Stimulated activated naive CD4-positive, alpha-beta T cell treated with Interleukin-2 at 50 U/mL for 16 hours (primary cell): Measurements from ENCODE around the gene NDUFB11.
A peak's percentile ranks its signal among the peaks of the same experiment; 100 is the strongest.
"Not testable (repeated sequence)": the region's sequence is repeated elsewhere in the genome, so short reads cannot be mapped to it uniquely, and the experiment has no call there.

Experiments used
- DNase-seq: peaks from one replicate; lab custom pipeline; 2025; lab: John Stamatoyannopoulos, UW

The NDUFB11 gene

DNA sequence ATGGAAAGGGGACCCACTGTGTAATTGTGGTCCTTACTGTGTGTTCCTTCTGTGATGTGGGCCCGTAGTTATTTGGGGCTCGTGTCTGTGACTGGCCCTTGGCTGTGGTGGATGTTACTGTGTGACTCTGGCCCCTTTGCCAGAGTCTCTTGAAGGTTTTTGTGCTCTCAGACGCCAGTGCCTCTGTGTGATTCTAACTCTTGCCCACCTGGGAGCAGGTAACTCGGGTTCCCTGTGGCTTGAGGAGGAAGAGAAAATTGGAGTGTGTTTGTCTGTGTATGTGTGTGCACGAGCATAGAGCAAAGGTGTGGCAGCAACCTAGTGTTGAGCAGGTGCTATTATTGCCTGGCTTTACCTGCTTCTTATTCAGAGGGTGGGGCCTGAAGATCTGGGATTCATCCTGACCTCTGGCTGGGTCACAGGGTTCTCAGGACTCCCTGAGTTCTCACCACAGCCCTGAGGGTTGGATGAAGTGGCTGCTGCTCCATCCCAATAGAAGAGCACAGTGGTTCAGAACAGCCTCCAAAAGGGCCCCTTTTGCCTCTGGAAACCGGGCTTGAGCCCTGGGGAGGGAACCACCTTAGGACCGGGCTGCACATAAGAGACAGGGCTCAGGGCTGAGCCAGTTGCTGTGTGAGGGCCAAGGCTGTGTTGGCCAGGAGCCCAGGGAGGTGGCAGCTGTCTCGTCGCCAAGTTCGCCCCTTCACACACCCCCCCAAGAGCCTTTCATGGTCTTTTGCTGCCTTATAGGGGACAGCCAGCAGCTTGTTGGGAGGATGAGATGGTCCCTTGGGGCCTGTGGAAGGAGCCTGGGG is 1.8 kb upstream of the NDUFB11 start:
- DNase-seq: no peak

GRCh38 chrX:47145395-47146120 is 1.1 kb upstream of the NDUFB11 start:
- no peak for DNase-seq

DNA sequence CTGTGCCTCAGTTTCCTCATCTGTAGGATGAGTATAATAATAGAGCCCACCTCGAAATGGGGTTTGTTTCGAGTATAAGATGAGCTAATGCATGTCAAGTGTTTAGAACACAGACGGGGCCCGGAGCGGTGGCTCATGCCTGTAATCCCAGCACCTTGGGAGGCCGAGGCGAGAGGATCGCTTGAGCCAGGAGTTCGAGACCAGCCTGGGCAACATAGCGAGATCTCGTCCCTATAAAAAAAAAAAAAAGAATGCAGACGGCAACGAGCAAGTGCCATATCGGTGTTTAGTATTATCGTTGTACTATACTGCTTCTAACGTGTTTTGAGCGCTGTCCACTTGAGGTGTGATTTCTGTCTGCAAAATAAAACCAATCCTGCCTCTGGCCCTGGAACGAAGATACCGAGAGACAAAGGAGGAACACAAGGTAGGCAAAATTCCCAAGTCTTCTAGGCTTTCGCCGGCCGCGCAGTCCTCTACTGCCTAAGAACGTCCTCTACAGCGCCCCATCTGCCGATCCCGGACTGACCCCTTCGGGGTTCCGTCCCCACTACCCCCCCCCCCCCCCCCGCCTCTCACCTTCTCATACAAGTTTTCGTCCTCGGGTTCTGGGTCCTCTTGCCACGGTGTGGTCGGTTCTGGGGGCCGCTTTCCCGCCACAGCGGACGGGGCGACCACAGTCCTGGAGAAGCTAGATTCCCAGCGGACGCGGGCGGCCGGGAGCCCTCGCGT is 442 bp downstream of the NDUFB11 start:
- peak; percentile 47 for DNase-seq

DNA sequence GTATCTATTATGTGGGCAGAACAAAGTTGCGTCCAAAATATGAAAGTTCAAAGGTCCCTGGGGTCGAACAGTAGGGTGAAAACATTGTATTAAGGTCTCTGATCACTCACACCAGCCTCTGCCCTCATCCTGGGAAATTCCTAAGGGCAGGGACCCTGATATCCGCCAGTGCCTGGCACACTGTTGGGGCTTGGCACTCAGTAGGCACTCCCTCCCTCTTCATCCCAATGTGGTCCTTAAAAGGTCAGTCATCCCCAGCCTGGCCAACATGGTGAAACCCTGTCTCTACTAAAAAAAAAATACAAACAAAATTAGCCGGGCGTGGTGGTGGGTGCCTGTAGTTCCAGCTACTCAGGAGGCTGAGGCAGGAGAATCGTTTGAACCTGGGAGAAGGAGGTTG is 6.3 kb downstream of the NDUFB11 start:
- DNase-seq: no peak

DNA sequence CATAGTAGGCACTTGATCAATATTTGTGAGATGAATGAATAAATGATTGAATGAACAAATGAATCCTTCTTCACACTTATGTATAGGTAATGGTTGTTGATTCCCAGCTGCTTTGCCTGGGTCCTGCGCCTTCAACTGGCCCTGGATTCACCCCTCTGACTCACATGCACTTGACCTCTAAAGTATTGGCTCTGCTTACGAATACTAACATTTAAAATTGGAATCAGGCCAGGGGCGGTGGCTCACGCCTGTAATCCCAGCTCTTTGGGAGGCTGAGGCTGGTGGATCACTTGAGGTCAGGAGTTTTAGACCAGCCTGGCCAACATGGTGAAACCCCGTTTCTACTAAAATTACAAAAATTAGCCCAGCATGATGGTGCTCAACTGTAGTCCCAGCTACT is 8.9 kb downstream of the NDUFB11 start:
- not testable (repeated sequence) for DNase-seq

GRCh38 chrX:47133493-47133892 is 11.0 kb downstream of the NDUFB11 start:
- DNase-seq: no peak

GRCh38 chrX:47129899-47130358 is 14.6 kb downstream of the NDUFB11 start:
- DNase-seq: no peak

- DNase-seq: peak; percentile 82
Measured at GRCh38 chrX:47129157-47129898, 15.2 kb downstream of the NDUFB11 start.

DNA sequence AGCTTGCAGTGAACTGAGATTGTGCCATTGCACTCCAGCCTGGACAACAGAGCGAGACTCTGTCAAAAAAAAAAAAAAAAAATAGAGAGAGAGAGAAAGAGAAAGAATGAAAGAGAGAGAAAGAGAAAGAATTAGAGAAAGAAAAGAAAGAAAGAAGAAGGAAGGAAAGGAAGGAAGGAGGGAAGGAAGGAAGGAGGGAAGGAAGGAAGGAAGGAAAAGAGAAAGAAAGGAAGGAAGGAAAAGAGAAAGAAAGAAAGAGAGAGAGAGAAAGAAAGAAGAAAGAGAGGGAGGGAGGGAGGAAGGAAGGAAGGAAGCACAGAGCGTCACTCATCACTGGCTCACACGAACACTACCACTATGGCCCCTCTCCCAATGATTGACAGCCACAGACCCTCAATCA is 20.0 kb downstream of the NDUFB11 start:
- not testable (repeated sequence) for DNase-seq

DNA sequence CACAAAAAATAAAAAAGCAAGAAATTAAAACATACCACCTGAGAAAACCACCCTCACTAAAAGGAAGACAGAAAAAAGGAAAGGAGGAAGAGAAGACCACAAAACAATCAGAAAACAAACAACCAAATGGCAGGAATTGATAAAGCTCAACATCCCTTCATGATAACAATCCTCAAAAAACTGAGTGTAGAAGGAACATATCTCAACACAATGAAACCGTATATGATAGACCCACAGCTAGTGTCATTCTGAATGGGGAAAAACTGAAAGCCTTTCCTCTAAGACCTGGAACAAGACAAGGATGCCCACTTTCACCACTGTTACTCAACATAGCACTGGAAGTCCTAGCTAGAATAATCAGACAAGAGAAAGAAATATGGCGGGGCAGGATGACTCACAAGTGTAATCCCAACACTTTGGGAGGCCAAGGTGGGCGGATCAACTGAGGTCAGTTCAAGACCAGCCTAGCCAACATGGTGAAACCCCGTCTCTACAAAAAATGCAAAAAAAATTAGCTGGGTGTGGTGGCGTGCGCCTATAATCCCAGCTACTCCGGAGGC is 27.9 kb downstream of the NDUFB11 start:
- not testable (repeated sequence) for DNase-seq

GRCh38 chrX:47112316-47112954 is 32.1 kb downstream of the NDUFB11 start:
- no peak for DNase-seq

- not testable (repeated sequence) for DNase-seq
Measured at GRCh38 chrX:47110936-47111615, 33.4 kb downstream of the NDUFB11 start.

- DNase-seq: no peak
Measured at GRCh38 chrX:47101206-47101605, 43.3 kb downstream of the NDUFB11 start.

DNA sequence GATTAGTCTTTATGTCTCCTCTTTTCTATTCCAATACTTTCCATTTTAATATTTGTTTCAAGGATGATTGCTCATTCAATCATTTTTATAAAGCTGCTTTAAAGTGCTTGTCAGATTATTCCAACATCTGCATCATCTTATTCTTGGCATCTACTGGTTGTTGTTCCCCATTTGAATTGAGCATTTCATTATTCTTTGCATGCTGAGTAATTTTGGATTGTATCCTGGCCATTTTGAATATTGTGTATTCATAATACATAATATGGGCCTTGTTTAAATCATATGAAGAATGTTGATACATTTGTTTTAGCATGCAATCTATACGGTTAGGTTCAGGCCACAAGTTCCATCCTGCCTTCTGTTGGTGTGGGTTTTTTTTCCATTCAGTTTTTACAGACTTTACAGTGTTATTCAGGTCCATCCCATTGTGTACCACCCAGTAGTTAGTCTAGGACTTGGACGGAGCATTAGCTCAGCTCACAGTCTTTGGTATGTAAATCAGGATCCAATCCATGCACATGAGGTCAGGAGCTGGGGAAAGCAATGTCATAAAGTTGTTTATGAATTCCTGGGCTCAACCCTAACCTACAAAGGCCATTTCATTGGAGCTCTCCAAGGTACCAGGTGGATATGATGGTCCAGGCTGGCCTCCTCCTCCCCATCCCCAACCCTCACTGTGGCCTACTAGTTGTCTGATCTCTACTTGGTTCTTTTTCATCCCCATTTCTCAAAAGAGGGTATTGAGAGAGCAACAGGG is 46.0 kb downstream of the NDUFB11 start:
- no peak for DNase-seq

DNA sequence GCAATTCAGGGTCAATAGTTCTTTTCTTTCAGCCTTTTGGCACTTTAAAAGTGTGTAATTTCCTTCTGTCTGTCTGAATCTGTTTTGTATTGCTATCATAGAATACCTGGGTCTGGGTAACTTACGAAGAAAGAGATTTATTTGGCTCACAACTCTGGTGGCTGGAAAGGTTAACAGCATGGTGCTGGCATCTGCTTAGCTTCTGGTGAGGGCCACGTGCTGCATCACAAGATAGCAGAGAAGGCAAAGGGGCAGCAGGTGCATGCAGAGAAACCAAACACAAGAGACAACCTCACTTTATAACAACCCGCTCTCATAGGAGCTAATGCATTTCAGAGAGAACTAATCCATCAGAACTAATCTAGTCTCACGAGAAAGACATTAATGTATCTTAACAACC is 47.5 kb downstream of the NDUFB11 start:
- no peak for DNase-seq

DNA sequence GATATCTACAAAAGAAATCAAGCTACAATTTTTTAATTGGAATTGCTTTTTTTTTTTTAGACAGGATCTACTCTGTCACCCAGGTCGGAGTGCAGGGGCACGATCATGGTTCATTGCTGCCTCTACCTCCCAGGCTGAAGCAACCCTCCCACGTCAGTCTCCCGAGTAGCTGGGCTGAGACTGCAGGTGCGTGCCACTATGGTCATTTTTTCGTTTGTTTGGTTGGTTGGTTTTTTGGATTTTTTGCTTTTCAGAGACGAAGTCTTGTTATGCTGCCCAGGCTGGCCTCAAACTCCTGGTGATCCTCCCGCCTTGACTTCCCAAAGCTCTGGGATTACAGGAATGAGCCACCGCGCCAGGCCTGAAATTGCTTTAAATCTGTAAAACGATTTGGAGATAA is 50.6 kb downstream of the NDUFB11 start:
- DNase-seq: no peak

GRCh38 chrX:47093248-47093647 is 51.3 kb downstream of the NDUFB11 start:
- no peak for DNase-seq
